HS-5 (cell line): ENCODE measurements around the gene RTL3.
"Not testable (repeated sequence)": the region's sequence is repeated elsewhere in the genome, so short reads cannot be mapped to it uniquely, and the experiment has no call there.

Source experiments
- DNase-seq: peaks from one replicate; pipeline ENCODE4 v3.0.0-alpha.2; 2012; ENCODE audit warnings: low read depth

Gene RTL3, protein sequence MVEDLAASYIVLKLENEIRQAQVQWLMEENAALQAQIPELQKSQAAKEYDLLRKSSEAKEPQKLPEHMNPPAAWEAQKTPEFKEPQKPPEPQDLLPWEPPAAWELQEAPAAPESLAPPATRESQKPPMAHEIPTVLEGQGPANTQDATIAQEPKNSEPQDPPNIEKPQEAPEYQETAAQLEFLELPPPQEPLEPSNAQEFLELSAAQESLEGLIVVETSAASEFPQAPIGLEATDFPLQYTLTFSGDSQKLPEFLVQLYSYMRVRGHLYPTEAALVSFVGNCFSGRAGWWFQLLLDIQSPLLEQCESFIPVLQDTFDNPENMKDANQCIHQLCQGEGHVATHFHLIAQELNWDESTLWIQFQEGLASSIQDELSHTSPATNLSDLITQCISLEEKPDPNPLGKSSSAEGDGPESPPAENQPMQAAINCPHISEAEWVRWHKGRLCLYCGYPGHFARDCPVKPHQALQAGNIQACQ

DNA sequence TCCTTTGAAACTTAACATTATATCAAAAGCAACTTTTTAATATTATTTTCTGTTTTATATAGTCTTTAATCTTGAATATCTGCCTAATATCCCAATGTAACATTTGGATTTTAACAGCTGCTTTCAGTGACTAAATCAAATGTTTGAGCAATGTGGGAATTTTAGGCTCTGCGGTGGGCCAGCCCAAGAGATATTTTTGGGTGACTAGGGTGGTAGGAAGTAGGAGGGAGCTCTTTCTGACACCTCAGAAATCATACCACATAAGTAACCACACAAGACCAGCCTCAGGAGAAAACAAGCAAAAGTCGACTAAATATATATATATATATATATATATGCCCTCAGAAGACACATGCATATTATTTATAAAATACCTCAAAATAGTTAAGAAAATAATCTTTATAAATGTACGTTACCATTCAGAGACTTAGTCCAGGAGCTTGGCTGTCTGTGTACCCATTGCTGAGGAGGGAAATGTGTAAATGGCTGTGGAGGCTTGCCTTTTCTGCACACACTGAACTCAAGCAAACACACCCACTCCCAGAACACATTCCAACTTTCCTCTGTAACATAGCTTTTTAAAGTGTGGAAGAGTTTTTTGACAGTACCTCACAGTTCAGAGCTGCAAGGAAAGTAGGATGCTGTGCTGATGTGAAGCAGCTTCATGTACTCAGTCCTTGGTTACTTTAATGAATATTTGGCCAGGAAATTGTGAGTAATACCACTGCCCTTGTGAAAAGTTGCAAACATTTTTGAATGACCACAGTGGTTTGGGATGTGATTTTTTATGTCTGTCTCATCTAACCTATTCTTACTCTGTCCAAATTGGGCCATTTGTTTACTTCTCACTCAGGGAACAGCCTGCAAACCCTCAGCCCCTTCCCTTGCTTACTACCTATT is at the start of gene RTL3:
RTL3 (minus strand) TSS at position 484 of the 900 bp plus-strand sequence. CDS start 908 bp downstream, outside the sequence.
- peak; percentile 47 for DNase-seq

DNA sequence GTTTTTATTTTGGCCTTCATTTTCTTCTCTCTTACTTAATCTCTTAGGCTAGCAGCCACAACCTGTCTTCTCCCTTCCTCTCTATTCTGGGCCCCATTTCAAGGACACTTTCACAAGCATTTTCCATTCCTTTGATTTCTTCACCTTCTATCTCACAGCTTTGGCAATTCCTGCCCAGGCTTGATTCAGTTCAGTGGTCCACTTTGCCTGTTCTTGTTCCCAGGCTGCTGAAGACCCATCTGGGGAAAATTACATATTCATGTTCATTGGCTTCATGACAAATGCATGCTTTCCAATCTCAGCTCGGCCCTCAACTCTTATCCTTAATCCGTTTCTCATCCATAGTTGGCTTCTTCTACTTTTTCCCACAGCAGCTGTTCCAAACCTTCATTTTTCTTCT is 49.7 kb upstream of the RTL3 start:
- no peak for DNase-seq

DNA sequence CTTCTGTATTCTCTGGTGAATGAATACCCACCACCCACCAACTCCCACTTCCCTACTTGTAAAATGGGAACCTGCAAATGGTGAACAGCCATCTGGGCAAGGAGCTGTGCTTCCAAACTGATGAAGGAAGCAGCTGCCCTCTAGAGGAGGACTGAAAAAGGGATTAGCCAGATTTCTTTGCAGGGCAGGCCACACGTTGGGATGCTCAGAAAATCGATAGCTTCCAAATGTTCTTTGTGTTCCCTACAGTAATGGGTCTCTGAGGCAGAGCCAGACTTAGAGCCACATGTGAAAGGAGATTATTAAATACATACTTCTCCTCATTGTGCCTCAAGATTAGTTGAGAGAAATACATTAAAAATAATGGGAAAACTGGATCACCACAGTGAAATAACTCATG is 49.1 kb upstream of the RTL3 start:
- no peak for DNase-seq

- DNase-seq, result no peak
Observed at GRCh38 chrX:78706071-78706470, 46.9 kb upstream of the RTL3 start.

DNA sequence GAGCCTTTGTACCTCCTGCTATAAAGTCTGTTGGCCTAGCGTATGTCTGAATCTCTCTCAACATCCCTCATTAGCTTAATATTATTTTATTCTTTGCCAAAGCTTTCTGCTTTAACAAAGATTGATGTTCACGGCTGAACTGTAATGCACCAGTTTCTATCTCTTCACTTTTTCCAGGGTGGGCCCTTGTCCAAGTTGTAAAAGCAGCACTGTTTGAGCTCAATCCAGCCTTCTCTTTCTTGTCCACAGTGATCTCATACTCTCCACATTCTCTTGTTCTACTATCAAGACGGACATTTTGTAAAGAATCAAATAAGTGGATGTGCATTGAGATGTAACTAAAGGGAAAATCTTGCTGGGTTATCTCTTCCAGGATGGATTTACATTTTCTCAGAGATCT is 34.4 kb upstream of the RTL3 start:
- no peak for DNase-seq

- DNase-seq, result no peak
Observed at GRCh38 chrX:78693012-78693411, 33.9 kb upstream of the RTL3 start.

- DNase-seq, result no peak
Observed at GRCh38 chrX:78687586-78687985, 28.5 kb upstream of the RTL3 start.

DNA sequence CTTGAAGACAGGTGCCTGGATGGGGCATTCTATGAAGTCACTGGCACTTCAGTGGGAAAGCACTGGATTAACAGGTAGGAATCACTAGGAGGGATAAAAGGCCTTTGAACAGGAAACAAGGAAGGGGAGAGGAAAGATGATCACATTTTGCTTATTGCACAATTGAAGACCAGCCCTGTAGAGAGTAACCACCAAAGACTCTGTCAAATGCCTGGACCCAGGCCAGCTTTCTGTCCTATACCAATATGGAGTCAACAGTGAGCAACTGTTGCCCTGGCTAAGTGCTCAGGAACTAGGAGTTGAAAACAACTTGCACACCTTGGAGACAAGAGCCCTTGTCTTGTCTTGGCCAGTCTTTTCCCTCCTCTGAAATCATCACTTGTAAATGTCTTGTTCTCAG is 14.1 kb upstream of the RTL3 start:
- no peak for DNase-seq

GRCh38 chrX:78665342-78665741 is 6.2 kb upstream of the RTL3 start:
- no peak for DNase-seq

- no peak for DNase-seq
Observed at GRCh38 chrX:78661836-78662235, 2.7 kb upstream of the RTL3 start.

GRCh38 chrX:78659955-78660354 is 827 bp upstream of the RTL3 start:
- DNase-seq, result no peak

- no peak for DNase-seq
Observed at GRCh38 chrX:78658414-78658813, 714 bp downstream of the RTL3 start.

GRCh38 chrX:78655642-78656041 is 3.5 kb downstream of the RTL3 start:
- DNase-seq, result no peak

DNA sequence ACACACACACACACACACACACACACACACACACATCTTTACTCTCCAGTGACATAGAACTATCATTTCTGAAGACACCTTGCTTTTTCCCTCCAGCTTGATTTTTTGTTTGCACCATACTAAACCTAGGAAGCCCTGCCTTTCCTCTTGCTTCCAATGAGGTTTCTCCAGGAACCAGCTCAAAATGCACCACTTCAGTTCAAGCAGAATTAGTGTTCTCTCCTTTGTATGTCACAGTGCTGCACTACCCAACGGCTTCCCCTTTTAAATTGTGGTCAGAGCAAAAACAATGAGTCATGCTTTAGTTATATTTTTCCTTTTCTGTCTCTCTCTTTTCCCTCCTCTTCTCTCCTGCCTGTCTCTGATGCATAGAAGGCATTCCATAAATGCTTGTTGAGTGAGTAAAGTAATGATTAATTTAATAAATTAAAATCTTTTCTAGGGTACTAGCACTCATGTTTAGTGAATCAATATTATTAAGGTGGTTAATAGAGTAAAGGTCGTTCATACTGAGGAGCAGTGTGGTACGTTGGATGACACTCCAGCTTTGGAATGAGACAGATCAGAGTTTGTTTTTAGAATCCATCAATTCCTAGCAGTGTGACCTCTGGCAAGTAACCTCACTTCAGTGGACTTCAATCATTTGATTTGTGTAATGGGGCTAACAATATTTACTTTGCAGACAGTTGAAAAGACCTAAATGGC is 5.9 kb downstream of the RTL3 start:
- peak; percentile 37 for DNase-seq

- no peak for DNase-seq
Observed at GRCh38 chrX:78650906-78651437, 8.2 kb downstream of the RTL3 start.

DNA sequence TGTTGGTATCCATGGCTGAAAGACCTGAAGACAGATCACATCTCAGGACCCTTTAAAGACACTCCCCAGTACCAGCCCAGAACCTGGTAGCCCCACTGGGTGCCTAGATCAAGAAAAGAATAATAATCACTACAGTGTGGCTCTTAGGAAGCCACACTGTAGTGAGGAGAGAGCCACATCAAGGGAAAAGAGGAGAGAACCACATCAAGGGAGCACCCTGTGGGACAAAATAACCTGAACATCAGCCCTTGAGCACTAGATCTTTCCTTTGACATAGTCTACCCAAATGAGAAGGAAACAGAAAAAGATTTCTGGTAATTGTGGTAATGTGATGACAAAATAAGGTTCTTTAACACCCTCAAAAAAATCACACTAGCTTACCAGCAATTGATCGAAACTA is 15.3 kb downstream of the RTL3 start:
- DNase-seq, result no peak

DNA sequence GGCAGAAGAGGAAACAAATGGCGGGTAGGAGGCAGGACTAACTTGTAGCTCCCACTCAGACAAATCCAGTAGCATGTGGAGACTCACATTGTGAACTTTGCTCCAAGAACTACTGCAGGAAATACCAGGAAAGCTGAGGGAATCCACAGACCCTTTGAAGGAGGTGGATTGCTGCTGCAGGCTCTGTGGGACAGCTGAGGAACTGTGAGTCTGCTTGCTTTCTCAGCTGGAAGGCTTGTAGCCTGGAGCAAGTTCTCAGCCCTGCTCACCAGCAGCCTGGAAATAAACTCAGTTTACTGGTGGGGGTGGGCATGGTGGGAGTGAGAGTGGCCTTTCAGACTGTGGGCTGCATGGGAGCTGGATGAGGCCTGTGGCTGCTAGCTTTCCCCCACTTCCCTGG is 16.0 kb downstream of the RTL3 start:
- no peak for DNase-seq

DNA sequence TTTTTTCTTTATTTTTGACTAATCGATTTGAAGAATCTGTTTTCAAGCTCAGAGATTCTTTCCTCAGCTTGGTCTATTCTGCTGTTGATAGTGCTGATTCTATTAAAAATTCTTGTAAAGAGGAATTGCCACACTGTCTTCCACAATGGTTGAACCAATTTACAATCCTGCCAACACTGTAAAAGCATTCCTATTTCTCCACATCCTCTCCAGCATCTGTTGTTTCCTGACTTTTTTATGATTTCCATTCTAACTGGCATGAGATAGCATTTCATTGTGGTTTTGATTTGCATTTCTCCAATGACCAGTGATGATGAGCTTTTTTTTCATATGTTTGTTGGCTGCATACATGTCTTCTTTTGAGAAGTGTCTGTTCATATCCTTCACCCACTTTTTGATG is 23.0 kb downstream of the RTL3 start:
- not testable (repeated sequence) for DNase-seq

DNA sequence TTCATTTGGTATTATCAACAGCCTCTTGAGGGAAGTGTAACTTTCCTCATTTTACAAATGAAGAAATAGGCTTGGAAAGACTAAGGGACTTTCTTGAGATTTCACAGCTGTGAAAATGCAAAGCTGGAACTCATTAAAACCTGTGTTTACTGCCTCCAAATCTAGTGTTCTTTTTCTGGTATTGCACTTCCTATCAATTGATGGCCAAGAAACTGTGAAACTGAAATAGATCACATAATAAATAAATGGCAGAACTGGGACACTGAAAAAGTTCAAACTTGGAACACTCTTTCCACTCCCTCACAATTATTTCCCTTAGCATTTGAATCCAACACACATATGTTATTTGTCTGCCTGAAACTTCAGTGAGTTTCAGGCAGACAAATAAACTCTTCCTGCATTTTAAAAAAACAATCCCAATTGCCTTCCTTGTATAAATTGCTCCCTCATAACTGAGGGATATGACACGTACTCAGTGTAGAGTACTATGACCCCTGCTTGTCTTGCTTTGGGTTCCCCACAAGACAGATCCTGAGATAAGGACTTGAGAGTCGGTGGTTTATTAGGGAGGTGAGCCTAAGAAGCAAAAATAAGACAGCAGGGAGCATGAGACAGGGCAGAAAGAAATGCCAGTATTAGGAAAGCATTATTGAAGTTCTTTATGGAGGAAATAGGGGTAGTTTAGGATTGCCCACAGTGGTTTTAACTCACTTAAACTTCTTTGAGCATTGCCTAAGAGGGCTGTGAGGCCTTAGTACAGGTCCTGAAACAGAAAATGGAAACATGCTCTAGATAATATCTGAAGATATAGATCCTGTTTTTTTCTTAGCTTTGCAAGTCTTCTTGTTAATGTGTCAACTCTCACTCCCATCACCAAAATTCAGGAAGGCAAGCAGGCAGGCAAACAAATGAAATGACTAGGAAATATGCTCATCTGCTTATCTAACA is 33.9 kb downstream of the RTL3 start:
- DNase-seq, result no peak

DNA sequence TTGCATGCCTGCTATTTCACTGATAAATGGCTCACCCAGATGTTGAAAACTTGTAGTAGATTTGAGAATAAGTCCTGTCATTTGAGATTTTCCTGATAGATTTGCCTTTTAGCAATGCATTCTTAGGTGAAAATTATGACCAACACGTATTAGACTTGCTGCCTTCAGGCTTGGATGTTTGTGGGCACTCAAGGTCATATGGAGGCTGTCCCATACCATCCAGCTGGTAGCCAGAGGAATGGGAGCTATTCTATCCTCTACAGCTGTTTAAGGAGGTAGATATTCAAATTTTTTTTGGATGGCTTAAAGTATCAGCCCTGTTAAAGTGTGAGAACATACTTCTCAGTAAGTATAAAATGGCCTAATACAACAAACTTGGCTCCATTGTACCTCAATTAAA is 34.7 kb downstream of the RTL3 start:
- DNase-seq, result no peak

DNA sequence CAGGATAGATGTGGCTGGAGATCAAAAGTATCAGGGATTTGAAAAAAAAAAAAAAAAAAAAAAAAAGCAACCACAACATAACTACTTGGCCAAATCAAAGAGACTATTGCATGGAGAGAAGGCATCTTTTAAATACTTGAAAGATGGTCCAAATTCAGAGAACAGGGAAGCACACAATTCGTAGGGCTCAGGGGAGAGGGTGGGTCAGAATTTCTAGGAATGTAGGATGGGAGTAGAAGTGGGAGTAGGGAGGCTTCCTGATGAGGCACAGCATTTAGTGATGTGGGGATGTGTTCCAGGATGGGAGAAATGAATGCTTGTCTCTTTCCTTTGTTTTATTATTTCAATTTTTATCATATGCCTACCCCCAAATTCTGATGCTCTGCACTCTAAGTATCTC is 36.3 kb downstream of the RTL3 start:
- DNase-seq, result no peak
